Measurements from ENCODE around the gene FOXN3. TPM values are rescaled to one million over a fixed set of nuclear protein-coding genes. Genes with fewer than 3 reads are reported as not detected.

The FOXN3 gene
- total RNA-seq, 1 donor from 2014 or later: 87.6 TPM

GRCh38 chr14:89108608-89109007 is 308.4 kb downstream of the FOXN3 start:
- no peak for DNase-seq (ENCODE audit: low spot score)
- intact Hi-C loops (cut with DNase I): no loop called here

- intact Hi-C loops (cut with DNase I): no loop called here
- DNase-seq (ENCODE audit: low spot score): no peak
Measured at GRCh38 chr14:89107626-89108025, 309.4 kb downstream of the FOXN3 start.
